ENCODE measurements around the gene ZNF175.

The ZNF175 gene

GRCh38 chr19:51607077-51607476, 36.0 kb downstream of the ZNF175 start:
- no peak overlapping the region for H3K4me3 ChIP-seq (ENCODE audit: control insufficient read depth, low read depth, low read length)
- TF ChIP-seq CTCF (conservative IDR thresholded peaks at IDR 0.05; ENCODE audit: control insufficient read depth, insufficient read depth, low read depth, low read length): no peak
- DNase-seq (ENCODE audit: low read depth): no peak

- peak; percentile 74 for TF ChIP-seq CTCF (conservative IDR thresholded peaks at IDR 0.05; ENCODE audit: control insufficient read depth, insufficient read depth, low read depth, low read length)
- H3K4me3 ChIP-seq (ENCODE audit: control insufficient read depth, low read depth, low read length): no peak overlapping the region
- peak; percentile 74 for DNase-seq (ENCODE audit: low read depth)
Observed at GRCh38 chr19:51607920-51608562, 37.0 kb downstream of the ZNF175 start.

GRCh38 chr19:51610576-51610975, 39.5 kb downstream of the ZNF175 start:
- no peak for TF ChIP-seq CTCF (conservative IDR thresholded peaks at IDR 0.05; ENCODE audit: control insufficient read depth, insufficient read depth, low read depth, low read length)
- DNase-seq (ENCODE audit: low read depth): no peak
- no peak overlapping the region for H3K4me3 ChIP-seq (ENCODE audit: control insufficient read depth, low read depth, low read length)

- no peak for DNase-seq (ENCODE audit: low read depth)
- no peak for TF ChIP-seq CTCF (conservative IDR thresholded peaks at IDR 0.05; ENCODE audit: control insufficient read depth, insufficient read depth, low read depth, low read length)
- H3K4me3 ChIP-seq (ENCODE audit: control insufficient read depth, low read depth, low read length): no peak overlapping the region
Observed at GRCh38 chr19:51614789-51615188, 43.7 kb downstream of the ZNF175 start.

GRCh38 chr19:51615991-51616390, 44.9 kb downstream of the ZNF175 start:
- H3K4me3 ChIP-seq (ENCODE audit: control insufficient read depth, low read depth, low read length): no peak overlapping the region
- no peak for TF ChIP-seq CTCF (conservative IDR thresholded peaks at IDR 0.05; ENCODE audit: control insufficient read depth, insufficient read depth, low read depth, low read length)
- DNase-seq (ENCODE audit: low read depth): no peak

GRCh38 chr19:51621178-51621577, 50.1 kb downstream of the ZNF175 start:
- no peak for DNase-seq (ENCODE audit: low read depth)
- TF ChIP-seq CTCF (conservative IDR thresholded peaks at IDR 0.05; ENCODE audit: control insufficient read depth, insufficient read depth, low read depth, low read length): no peak

GRCh38 chr19:51626675-51627074, 55.6 kb downstream of the ZNF175 start:
- no peak for TF ChIP-seq CTCF (conservative IDR thresholded peaks at IDR 0.05; ENCODE audit: control insufficient read depth, insufficient read depth, low read depth, low read length)
- H3K4me3 ChIP-seq (ENCODE audit: control insufficient read depth, low read depth, low read length): no peak overlapping the region
- no peak for DNase-seq (ENCODE audit: low read depth)

More at GRCh38 chr19:51621178-51621577, 50.1 kb downstream of the ZNF175 start:
- no peak overlapping the region for H3K4me3 ChIP-seq (ENCODE audit: control insufficient read depth, low read depth, low read length)

Measured in fibroblast of mammary gland (primary cell).